Endothelial cell of umbilical vein (primary cell): ENCODE results near the gene FTSJ3.
A peak's percentile ranks its signal among the peaks of the same experiment; 100 is the strongest.

Experiments used
- EZH2 ChIP-seq: IDR thresholded peaks from 2 replicates; pipeline ENCODE4 v1.6.1; 2012; ENCODE audit warnings: borderline replicate concordance, low read depth, mild to moderate bottlenecking, moderate library complexity, low read length, inconsistent platforms; ENCODE audit not compliant: severe bottlenecking
- FOS ChIP-seq: IDR thresholded peaks from 2 replicates; pipeline ENCODE4 v1.6.1; 2011; ENCODE audit warnings: mild to moderate bottlenecking, low read length, moderate library complexity, borderline replicate concordance; ENCODE audit not compliant: insufficient read depth
- GATA2 ChIP-seq: IDR thresholded peaks from 2 replicates; pipeline ENCODE4 v1.7.0; 2011; ENCODE audit warnings: low read depth, mild to moderate bottlenecking, moderate library complexity, mixed read lengths, low read length; ENCODE audit not compliant: insufficient read length, insufficient read depth
- JUN ChIP-seq: IDR thresholded peaks from 2 replicates; pipeline ENCODE4 v1.6.1; 2011; ENCODE audit warnings: borderline replicate concordance, low read depth; ENCODE audit not compliant: insufficient read length, insufficient read depth
- MYC ChIP-seq: IDR thresholded peaks from one replicate; pipeline ENCODE4 v1.6.1; 2011; ENCODE audit warnings: mild to moderate bottlenecking, low read depth, low read length
- POLR2A ChIP-seq: IDR thresholded peaks from 2 replicates; pipeline ENCODE4 v1.6.1; 2012; ENCODE audit warnings: low read depth, mild to moderate bottlenecking, control low read depth, low read length
- POLR2AphosphoS5 ChIP-seq: IDR thresholded peaks from 2 replicates; pipeline ENCODE4 v1.6.1; 2012; ENCODE audit warnings: low read depth, mild to moderate bottlenecking, control low read depth, low read length, moderate library complexity; ENCODE audit not compliant: insufficient read depth
- TF ChIP-seq, protein P1 (sequence below), 2 donors: IDR thresholded peaks; 1 replicate in 1 of 2; 2 replicates in 1 of 2; pipeline ENCODE4 v1.5.1; 2011; ENCODE audit warnings: low read length in 2 of 2, mild to moderate bottlenecking in 2 of 2, moderate library complexity in 2 of 2, control low read depth in 1 of 2, inconsistent platforms in 1 of 2, low read depth in 1 of 2; ENCODE audit not compliant: insufficient read depth in 1 of 2; ENCODE audit errors: extremely low read depth in 1 of 2
- TF ChIP-seq, protein P2 (sequence below): IDR thresholded peaks from 2 replicates; pipeline ENCODE4 v1.6.1; 2011; ENCODE audit not compliant: insufficient read depth, insufficient read length

DNA sequence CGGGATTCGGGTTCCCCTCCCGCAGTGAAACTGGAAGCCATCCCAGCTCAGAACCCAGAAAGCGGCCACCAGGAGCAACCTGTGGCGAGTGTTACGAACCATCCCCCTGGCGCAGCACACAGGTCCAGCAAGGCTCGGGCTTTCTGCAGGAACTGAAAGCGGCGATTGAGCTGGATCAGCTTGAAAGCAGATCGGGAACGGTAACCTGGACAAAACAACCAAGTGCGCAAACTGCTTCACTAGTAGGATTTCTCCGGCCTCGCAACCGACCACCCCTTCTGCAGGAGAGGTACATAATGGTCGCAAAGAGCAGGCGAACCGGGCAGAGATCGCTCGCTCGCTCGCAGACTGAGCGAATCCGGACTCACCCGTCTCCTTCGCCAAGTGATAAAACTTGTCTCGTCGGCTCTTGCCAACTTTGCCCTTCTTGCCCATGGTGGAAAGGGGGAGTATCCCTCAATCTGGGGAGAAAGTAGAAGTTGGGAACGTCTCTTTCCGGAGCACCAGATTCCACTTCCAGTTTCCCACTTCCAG, 928 bp downstream of the FTSJ3 start:
- TF ChIP-seq, protein P1, sequence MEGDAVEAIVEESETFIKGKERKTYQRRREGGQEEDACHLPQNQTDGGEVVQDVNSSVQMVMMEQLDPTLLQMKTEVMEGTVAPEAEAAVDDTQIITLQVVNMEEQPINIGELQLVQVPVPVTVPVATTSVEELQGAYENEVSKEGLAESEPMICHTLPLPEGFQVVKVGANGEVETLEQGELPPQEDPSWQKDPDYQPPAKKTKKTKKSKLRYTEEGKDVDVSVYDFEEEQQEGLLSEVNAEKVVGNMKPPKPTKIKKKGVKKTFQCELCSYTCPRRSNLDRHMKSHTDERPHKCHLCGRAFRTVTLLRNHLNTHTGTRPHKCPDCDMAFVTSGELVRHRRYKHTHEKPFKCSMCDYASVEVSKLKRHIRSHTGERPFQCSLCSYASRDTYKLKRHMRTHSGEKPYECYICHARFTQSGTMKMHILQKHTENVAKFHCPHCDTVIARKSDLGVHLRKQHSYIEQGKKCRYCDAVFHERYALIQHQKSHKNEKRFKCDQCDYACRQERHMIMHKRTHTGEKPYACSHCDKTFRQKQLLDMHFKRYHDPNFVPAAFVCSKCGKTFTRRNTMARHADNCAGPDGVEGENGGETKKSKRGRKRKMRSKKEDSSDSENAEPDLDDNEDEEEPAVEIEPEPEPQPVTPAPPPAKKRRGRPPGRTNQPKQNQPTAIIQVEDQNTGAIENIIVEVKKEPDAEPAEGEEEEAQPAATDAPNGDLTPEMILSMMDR (IDR thresholded peaks at IDR 0.05; ENCODE audit: extremely low read depth in 1 of 2, insufficient read depth in 1 of 2, low read depth in 1 of 2, low read length in 2 of 2) = peak in 1 of 2 donors; percentile 14
- no peak for TF ChIP-seq FOS
- TF ChIP-seq POLR2A = no peak
- no peak for TF ChIP-seq JUN
- no peak for TF ChIP-seq EZH2
- no peak for TF ChIP-seq POLR2AphosphoS5
- TF ChIP-seq, protein P2, sequence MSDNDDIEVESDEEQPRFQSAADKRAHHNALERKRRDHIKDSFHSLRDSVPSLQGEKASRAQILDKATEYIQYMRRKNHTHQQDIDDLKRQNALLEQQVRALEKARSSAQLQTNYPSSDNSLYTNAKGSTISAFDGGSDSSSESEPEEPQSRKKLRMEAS = no peak
- TF ChIP-seq MYC = no peak
- no peak for TF ChIP-seq GATA2
